ENCODE results near the gene CKMT1B.
"Not testable (repeated sequence)": the region's sequence is repeated elsewhere in the genome, so short reads cannot be mapped to it uniquely, and the experiment has no call there.

CKMT1B gene

DNA sequence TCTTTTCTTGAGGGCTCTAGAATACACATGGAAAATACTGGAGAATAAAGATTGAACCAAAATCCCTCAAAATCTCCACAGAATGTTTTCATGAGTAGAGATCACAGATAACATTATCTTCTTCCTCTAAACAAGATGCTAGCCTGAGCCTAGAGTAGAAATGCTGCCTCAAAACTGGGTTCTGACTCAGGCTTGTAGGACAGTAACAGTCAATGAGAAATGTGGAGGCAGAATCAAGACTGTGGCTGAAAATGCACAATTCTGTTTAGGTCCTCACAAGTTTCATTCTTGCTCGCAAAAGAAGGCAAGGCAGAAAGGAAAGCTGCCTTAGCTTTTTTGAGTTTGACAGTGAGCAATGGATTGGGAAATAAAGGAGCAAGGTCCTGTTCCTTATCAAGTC lies 19.2 kb upstream of the CKMT1B start:
- in situ Hi-C loops (cut with MboI; ENCODE audit: low pct_unique_long_range_greater_than_20kb, low sequenced_read_pairs, unreplicated experiment); DNase-seq (ENCODE audit: low spot score): not testable (repeated sequence)

DNA sequence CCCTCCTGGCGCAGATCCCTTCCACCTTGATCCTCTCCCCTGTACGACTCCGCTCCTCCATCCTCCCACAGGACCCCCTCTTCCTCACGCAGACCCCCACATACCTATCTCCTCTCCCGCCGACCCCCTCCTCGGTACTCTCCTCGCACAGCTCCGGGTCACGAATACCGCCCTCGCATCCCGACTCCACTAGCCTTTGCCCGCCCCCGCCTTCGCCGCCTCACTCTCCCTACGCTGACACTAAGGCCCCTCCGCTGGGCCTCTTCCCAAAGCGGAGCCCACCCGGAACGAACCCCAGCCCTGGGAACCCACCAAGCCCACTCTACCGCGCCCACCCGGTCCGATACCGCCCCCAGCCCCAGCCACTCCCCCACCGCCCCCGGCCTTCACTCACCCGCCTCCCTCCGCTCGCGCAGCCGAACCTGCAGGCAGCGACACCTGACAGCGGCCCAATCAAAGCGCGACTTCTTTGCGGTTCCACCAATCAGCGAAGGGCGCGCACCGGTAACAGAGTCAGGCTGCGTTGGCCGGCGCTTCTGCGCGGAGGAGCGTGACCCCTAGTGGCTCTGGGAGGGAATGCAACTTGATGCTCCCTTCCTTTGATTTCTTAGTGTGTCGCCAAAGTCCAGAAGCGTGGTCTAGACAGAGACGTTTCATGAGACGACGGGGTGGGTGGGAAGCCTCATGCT lies 3.9 kb upstream of the CKMT1B start, which contains the start of gene PPIP5K1:
PPIP5K1 (minus strand) TSS at position 431 of the 689 bp plus-strand sequence. CDS start 5,704 bp downstream, outside the sequence.
- in situ Hi-C loops (cut with MboI; ENCODE audit: low pct_unique_long_range_greater_than_20kb, low sequenced_read_pairs, unreplicated experiment); DNase-seq (ENCODE audit: low spot score): not testable (repeated sequence)

DNA sequence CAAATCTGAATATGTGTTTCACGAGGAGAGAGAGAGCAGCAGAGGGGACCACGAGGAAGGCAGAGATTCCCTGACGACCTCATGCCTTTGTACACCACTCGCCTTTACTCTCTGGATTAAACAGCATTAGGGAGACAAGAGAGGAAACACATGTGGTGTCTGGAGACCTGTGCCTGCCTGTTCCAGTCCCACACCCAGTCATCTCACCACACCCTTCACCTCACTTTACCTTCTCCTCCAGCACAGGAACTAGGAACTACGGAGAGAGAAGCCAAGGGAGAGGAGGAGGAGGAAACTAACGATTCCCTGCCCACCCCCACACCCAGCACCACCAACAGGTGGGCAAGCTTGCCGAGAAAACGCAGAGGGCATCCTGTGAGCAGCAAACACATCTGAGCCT lies 986 bp upstream of the CKMT1B start:
- in situ Hi-C loops (cut with MboI; ENCODE audit: low pct_unique_long_range_greater_than_20kb, low sequenced_read_pairs, unreplicated experiment); DNase-seq (ENCODE audit: low spot score): not testable (repeated sequence)

DNA sequence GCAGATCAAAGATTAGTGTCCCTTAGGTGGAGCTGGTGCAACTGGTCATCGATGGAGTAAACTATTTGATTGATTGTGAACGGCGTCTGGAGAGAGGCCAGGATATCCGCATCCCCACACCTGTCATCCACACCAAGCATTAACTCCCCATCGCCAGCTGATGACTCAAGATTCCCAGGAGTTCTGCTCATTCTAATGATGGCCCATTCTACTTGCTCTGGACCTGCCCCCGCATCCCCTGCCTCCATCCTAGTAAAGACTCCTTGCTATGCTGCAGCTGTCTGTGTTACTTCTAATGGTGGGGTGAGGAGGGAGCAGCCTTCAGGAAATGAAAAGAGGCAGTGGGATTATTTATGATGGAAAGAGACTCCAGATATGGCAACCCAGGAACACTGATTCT lies 5.3 kb downstream of the CKMT1B start:
- DNase-seq (ENCODE audit: low spot score); in situ Hi-C loops (cut with MboI; ENCODE audit: low pct_unique_long_range_greater_than_20kb, low sequenced_read_pairs, unreplicated experiment): not testable (repeated sequence)

DNA sequence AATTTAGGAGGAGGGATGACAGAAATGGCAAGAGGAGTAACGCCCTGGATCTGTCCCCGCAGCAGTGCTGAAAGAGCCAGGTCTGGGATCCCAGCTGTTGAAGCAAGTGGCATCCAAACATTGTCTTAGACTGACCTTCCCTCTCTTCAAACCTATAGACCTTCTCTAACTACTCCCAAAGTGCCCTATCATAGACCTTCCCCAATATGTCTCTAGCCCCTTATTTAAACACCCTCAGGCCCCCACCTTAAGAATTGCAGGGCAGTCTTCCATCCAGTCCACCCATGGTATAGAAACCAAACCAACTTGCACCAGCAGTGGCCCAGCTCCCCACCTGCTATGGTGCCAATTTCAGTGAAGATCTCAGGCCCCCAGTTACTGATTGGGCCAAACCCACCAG lies 6.4 kb downstream of the CKMT1B start:
- DNase-seq (ENCODE audit: low spot score); in situ Hi-C loops (cut with MboI; ENCODE audit: low pct_unique_long_range_greater_than_20kb, low sequenced_read_pairs, unreplicated experiment): not testable (repeated sequence)

DNA sequence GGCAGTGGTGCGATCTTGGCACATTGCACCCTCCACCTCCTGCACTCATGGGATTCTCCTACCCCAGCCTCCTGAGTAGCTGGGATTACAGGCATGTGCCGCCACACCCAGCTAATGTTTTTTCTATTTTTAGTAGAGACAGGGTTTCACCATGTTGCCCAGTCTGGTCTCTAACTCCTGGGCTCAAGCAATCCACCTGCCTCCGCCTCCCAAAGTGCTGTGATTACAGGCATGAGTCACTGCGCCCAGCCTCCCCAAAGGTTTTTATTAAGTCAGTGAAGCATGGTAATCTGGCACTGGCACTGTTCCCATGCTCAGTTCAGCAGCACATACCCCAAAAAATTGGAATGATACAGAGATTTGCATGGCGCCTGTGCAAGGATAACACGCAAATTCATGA lies 8.4 kb downstream of the CKMT1B start:
- DNase-seq (ENCODE audit: low spot score); in situ Hi-C loops (cut with MboI; ENCODE audit: low pct_unique_long_range_greater_than_20kb, low sequenced_read_pairs, unreplicated experiment): not testable (repeated sequence)

DNA sequence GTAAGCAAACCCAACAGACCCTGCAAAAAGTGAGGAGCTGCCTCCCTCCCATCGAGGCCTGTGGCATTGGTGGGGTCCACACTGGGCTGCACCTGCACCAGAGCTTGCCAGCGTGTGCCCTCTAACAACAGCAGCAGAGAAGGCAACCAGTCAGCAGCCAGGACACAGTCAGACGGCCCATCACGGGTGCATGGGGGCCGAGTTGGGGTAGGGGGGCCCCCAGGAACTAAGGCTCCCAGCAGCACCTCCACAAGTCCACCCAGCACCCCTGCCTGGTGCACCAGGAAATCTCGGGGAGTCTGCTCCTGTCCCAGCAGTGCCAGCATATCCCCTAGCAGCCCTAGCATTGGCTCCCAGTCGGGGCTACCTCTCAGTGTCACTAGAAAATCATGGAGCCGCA lies 23.9 kb downstream of the CKMT1B start:
- DNase-seq (ENCODE audit: low spot score); in situ Hi-C loops (cut with MboI; ENCODE audit: low pct_unique_long_range_greater_than_20kb, low sequenced_read_pairs, unreplicated experiment): not testable (repeated sequence)

DNA sequence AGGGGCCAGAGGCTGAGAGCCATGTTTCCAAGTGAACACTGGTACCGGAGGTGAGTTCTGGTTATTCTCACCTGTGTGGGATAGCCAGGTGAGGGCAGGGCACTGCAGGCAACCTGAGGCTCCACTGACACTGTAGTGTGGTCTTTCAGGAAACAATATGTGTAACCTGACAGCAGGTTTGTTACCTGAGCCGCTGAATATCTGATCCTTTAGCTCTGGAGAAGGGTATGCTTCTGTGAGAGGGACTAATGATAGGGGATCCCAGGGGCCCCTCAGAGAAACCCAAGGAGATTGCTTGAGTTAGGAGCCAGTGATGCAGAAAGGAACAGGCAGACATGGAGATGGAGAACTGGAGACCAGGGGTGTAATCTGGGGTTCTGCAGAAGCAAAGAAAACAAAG lies 24.9 kb downstream of the CKMT1B start, which contains the start of gene STRC:
STRC (minus strand) TSS at position 101 of the 400 bp plus-strand sequence; CDS start at position 23, 78 bp downstream.
- DNase-seq (ENCODE audit: low spot score); in situ Hi-C loops (cut with MboI; ENCODE audit: low pct_unique_long_range_greater_than_20kb, low sequenced_read_pairs, unreplicated experiment): not testable (repeated sequence)

DNA sequence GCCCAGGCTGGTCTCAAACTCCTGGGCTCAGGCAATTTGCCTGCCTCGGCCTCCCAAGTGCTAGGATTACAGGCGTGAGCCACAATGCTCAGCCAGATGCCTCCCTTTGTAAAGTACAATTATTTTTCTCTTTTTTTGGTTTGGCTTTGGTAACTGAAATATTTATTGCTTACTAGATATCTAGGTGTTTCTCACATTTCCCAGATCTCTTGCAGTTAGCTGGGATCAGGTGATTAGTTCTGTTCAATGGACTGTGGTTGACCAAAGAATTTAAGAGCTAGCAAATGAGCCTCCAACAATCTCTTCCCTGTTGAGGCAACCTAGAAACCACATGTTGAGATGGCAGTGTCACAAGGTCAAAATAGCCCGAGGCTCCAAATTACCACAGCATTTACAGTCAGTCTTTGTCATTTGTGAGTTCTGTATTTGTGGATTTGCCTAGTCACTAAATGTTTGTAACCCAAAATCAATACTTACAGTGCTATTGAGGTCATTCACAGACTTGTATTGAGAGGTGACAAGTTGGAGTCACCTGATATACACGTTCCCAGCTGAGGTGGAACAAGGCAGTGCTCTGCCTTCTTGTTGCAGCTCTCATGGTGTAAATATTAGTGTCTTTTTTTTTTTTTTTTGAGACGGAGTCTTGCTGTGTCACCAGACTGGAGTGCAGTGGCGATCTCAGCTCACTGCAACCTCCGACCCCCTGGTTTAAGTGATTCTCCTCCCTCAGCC lies 28.4 kb downstream of the CKMT1B start:
- DNase-seq (ENCODE audit: low spot score); in situ Hi-C loops (cut with MboI; ENCODE audit: low pct_unique_long_range_greater_than_20kb, low sequenced_read_pairs, unreplicated experiment): not testable (repeated sequence)

DNA sequence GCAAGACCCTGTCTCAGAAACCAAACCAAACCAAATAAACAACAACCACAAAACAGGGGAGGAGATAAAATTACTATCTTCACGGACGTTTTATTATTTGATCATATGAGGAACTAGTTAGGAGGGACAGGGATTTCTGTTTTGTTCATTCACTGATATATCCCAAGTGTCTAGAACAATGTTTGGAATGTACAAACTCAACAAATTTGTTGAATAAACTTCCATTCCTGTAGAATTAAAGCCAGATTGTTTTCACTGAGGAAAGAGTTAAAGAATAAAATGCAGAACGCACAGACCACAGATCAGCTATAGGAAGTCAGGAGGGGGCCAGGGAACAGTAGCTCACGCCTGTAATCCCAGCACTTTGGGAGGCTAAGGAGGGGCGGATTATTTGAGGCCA lies 31.3 kb downstream of the CKMT1B start:
- TF ChIP-seq, protein P1, sequence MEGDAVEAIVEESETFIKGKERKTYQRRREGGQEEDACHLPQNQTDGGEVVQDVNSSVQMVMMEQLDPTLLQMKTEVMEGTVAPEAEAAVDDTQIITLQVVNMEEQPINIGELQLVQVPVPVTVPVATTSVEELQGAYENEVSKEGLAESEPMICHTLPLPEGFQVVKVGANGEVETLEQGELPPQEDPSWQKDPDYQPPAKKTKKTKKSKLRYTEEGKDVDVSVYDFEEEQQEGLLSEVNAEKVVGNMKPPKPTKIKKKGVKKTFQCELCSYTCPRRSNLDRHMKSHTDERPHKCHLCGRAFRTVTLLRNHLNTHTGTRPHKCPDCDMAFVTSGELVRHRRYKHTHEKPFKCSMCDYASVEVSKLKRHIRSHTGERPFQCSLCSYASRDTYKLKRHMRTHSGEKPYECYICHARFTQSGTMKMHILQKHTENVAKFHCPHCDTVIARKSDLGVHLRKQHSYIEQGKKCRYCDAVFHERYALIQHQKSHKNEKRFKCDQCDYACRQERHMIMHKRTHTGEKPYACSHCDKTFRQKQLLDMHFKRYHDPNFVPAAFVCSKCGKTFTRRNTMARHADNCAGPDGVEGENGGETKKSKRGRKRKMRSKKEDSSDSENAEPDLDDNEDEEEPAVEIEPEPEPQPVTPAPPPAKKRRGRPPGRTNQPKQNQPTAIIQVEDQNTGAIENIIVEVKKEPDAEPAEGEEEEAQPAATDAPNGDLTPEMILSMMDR (IDR thresholded peaks at IDR 0.05; ENCODE audit: extremely low read depth, insufficient read depth, missing control alignments) = no peak
- no peak for DNase-seq (ENCODE audit: low spot score)
- in situ Hi-C loops (cut with MboI; ENCODE audit: low pct_unique_long_range_greater_than_20kb, low sequenced_read_pairs, unreplicated experiment) = no loop called here

DNA sequence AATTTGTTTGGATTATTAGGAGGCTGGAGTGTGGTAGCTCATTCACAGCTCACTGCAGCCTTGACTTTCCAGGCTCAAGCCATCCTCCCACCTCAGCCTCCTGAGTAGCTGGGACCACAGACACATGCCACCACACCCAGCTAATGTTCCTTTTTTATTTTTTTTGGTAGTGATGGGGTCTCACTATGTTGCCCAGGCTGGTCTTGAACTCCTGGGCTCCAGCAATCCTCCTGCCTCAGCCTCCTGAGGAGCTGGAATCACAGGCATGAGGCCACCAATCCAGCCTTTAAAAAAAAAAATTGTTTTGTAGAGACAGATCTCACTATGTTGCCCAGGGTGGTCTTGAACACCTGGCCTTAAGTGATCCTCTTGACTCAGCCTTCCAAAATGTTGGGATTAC lies 33.1 kb downstream of the CKMT1B start:
- in situ Hi-C loops (cut with MboI; ENCODE audit: low pct_unique_long_range_greater_than_20kb, low sequenced_read_pairs, unreplicated experiment); DNase-seq (ENCODE audit: low spot score): not testable (repeated sequence)

DNA sequence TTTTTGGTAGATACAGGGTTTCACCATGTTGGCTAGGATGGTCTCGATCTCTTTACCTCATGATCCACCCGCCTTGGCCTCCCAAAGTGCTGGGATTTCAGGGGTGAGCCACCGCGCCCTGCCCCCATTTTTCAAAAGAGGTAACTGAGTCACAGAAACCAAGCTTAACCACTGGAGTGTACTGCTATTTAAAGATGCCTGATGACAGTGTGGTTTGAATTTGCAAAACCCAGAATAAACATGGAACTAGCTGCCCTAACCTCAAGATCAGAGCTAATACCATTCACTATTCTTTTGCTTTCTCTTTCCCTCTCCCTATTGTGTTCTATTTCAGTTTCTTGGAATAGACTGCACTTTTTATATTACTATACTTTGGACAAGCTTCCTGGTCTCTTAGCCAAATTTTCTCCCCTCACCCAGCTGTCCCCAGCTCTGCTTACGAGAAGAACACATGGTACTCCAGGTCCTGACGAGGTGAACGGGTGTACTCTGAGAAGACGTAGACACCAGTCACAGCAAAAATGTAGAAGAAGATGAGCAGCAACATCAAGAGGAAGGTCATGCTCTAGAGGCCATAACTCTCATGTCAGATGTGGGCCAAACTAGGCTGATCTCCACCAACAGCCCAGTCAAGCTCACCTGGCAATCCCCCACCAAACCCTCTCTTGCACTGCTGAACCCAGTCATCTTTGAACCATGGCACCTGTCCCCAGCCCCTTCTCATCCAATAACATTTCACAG lies 44.8 kb downstream of the CKMT1B start:
- DNase-seq (ENCODE audit: low spot score); in situ Hi-C loops (cut with MboI; ENCODE audit: low pct_unique_long_range_greater_than_20kb, low sequenced_read_pairs, unreplicated experiment): not testable (repeated sequence)

Data from GM13977 (cell line).